Hepatocyte (in vitro differentiated cells): ENCODE data around the gene S100PBP. TPM values are rescaled to one million over a fixed set of nuclear protein-coding genes. Genes with fewer than 3 reads are reported as not detected.

Experiments used
- DNase-seq: peaks from one replicate; pipeline ENCODE4 v3.0.0-alpha.2; 2016; ENCODE audit warnings: low spot score
- H2AFZ ChIP-seq: fragments of 200-600 bp; sonication (generic); 2 replicates; pipeline ENCODE4 v1.6.0; 2016; ENCODE audit warnings: antibody characterized with exemption, mild to moderate bottlenecking
- H3K27ac ChIP-seq: fragments of 200-600 bp; sonication (generic); 2 replicates; pipeline ENCODE4 v1.5.1; 2016; ENCODE audit warnings: mild to moderate bottlenecking
- H3K27me3 ChIP-seq: fragments of 200-600 bp; sonication (generic); 2 replicates; pipeline ENCODE4 v1.6.1; 2016
- H3K36me3 ChIP-seq: fragments of 200-600 bp; sonication (generic); replicated peaks from 2 replicates; pipeline ENCODE4 v1.5.1; 2016; ENCODE audit warnings: low read depth; ENCODE audit not compliant: insufficient read depth
- H3K4me1 ChIP-seq: fragments of 200-600 bp; sonication (generic); 2 replicates; pipeline ENCODE4 v1.5.1; 2016; ENCODE audit warnings: mild to moderate bottlenecking, moderate library complexity; ENCODE audit not compliant: insufficient read depth
- H3K4me2 ChIP-seq: fragments of 200-600 bp; sonication (generic); 2 replicates; pipeline ENCODE4 v1.6.0; 2016
- H3K4me3 ChIP-seq: fragments of 200-600 bp; sonication (generic); 2 replicates; pipeline ENCODE4 v1.5.1; 2016; ENCODE audit warnings: mild to moderate bottlenecking
- H3K79me2 ChIP-seq: fragments of 200-600 bp; sonication (generic); 2 replicates; pipeline ENCODE4 v1.6.0; 2017; ENCODE audit warnings: mild to moderate bottlenecking
- H3K9me2 ChIP-seq: fragments of 200-600 bp; sonication (generic); replicated peaks from 2 replicates; pipeline ENCODE4 v1.6.0; 2017; ENCODE audit warnings: mild to moderate bottlenecking; ENCODE audit not compliant: insufficient read depth
- H3K9me3 ChIP-seq: fragments of 200-600 bp; sonication (generic); 2 replicates; pipeline ENCODE4 v1.5.1; 2016; ENCODE audit warnings: low read depth, mild to moderate bottlenecking
- H4K20me1 ChIP-seq: fragments of 200-600 bp; sonication (generic); 2 replicates; pipeline ENCODE4 v1.6.0; 2016; ENCODE audit warnings: mild to moderate bottlenecking; ENCODE audit not compliant: insufficient read depth, poor library complexity, severe bottlenecking
- EZH2 ChIP-seq: fragments of 200-600 bp; sonication (generic); IDR thresholded peaks from 2 replicates; pipeline ENCODE4 v1.6.1; 2016; ENCODE audit warnings: antibody characterized with exemption, mild to moderate bottlenecking, borderline replicate concordance
- EZH2phosphoT487 ChIP-seq: fragments of 200-600 bp; sonication (generic); IDR thresholded peaks from one replicate; pipeline ENCODE4 v1.6.1; 2018; ENCODE audit warnings: antibody characterized with exemption, mild to moderate bottlenecking, low read depth, moderate library complexity; ENCODE audit not compliant: unreplicated experiment, severe bottlenecking
- WGBS: methylation state at CpG from one replicate; pipeline ENCODE4 v1.1.6; 2016; ENCODE audit warnings: low lambda C conversion rate; ENCODE audit errors: missing lambda C conversion rate; 5-methylcytosine and 5-hydroxymethylcytosine counted together
- polyA plus RNA-seq: library from polyadenylated mRNA; unstranded; fragments of >200 nt; fragmentation: Nextera tagmentation; extraction: Ambion mirVana; gene quantifications from 2 replicates; pipeline ENCODE4 v1.2.1, GENCODE V29; 2016
- total RNA-seq: library from RNA; depleted of rRNA; stranded (reverse); fragments of >200 nt; gene quantifications from 2 replicates; pipeline ENCODE4 v1.2.3, GENCODE V29; 2014
- TF ChIP-seq, protein P1 (sequence below): fragments of 200-600 bp; sonication (generic); IDR thresholded peaks from 2 replicates; pipeline ENCODE4 v1.5.1; 2016; ENCODE audit warnings: antibody characterized with exemption, mild to moderate bottlenecking; ENCODE audit not compliant: poor library complexity

Gene S100PBP
- total and polyA plus RNA-seq, 2 experiments from 2014 or later, result 10.7 to 41.5 TPM

DNA sequence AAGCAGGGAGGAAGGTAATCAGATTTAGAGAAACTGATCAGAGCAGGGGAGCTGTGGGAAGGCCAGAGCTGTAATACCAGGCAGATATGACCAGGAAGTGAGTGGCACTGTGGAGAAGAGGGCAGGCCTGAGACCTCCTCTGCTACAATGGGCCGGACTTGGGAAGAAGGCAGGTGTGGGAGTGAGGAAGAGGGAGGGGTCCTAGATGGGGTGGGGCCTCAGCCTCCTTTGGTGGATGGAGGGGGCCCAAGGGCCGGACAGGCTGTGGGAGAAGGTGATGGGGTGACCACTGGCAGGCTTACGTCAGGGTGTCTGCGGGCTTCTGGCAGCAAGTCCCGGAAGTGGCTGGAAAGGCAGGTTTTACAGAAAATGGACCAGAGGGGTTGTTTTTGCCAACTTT is 63.8 kb downstream of the S100PBP start:
- H3K27ac ChIP-seq, result no peak overlapping the region
- TF ChIP-seq, protein P1, sequence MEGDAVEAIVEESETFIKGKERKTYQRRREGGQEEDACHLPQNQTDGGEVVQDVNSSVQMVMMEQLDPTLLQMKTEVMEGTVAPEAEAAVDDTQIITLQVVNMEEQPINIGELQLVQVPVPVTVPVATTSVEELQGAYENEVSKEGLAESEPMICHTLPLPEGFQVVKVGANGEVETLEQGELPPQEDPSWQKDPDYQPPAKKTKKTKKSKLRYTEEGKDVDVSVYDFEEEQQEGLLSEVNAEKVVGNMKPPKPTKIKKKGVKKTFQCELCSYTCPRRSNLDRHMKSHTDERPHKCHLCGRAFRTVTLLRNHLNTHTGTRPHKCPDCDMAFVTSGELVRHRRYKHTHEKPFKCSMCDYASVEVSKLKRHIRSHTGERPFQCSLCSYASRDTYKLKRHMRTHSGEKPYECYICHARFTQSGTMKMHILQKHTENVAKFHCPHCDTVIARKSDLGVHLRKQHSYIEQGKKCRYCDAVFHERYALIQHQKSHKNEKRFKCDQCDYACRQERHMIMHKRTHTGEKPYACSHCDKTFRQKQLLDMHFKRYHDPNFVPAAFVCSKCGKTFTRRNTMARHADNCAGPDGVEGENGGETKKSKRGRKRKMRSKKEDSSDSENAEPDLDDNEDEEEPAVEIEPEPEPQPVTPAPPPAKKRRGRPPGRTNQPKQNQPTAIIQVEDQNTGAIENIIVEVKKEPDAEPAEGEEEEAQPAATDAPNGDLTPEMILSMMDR, result no peak
- TF ChIP-seq EZH2 (no peak), EZH2phosphoT487 (no peak)
- no peaks in the 10 kb centered on the region for H3K79me2 ChIP-seq
- H3K9me2 ChIP-seq, result no peaks in the 10 kb centered on the region
- H4K20me1 ChIP-seq, result no peaks in the 10 kb centered on the region
- 78% methylated on average over 4 of the region's 5 CpGs for WGBS
- H3K27me3 ChIP-seq, result peaks cover 22% of the 10 kb centered on the region
- no peaks in the 10 kb centered on the region for H3K36me3 ChIP-seq
- H3K4me2 ChIP-seq, result no peak overlapping the region
- no peaks in the 10 kb centered on the region for H3K4me1 ChIP-seq
- no peak overlapping the region for H2AFZ ChIP-seq
- DNase-seq, result no peak
- H3K9me3 ChIP-seq, result no peaks in the 10 kb centered on the region
- H3K4me3 ChIP-seq, result no peak overlapping the region

DNA sequence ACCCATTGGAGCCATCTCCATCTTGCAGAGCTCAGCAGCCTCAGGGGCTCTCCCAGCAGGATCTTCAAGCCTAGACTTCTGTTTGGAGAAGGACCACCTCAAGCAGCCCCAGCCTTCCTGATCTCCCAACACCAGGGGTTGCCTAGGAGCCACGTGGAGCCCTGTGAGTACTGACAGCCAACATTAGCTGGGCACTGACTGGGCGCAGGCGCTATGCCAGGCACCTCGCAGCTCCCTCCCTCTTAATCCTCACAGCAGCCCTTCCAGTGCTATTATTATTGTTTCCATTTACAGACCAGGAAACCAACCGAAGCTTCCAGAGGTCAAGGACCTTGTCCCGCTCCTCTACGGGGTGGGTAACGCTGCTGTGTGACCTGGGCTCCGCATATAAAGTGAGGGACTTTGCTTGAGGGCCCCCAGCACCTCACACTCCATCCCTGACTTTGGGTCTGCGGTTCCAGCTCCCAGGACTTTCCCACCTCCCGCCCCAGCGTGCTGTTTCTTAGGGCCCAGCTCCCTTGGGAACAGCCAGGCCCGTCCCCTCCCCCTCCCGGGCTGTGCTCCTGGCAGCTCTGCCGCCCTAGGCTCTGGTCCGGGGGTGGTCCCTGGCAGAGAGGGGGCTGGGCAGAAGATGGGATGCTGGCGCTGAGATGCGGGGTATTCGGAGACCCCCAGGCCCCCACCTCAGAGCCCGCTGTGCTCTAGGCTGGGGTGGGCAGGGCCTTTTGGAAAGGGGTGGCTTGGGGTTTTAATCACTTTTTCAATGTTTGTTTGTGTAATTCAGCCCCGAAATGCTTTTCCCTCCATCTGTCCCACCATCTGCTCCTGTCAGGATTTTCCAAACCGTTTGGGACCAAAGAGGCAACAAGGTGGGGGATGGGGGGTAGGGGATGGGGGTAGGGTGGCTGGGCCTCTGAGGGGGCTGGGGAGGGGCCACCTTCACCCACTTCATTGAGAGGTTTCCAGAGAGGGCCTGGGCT is 64.7 kb downstream of the S100PBP start:
- Histone ChIP-seq H3K36me3 (no peaks in the 10 kb centered on the region), H3K4me2 (no peak overlapping the region), H3K4me1 (no peaks in the 10 kb centered on the region), H2AFZ (no peak overlapping the region), H3K9me2 (no peaks in the 10 kb centered on the region), H3K9me3 (no peaks in the 10 kb centered on the region), H3K27me3 (peaks cover 23% of the 10 kb centered on the region), H3K4me3 (no peak overlapping the region), H4K20me1 (no peaks in the 10 kb centered on the region), H3K79me2 (no peaks in the 10 kb centered on the region), H3K27ac (no peak overlapping the region)
- no peak for DNase-seq
- 73% methylated on average over 20 of the region's 22 CpGs for WGBS
- TF ChIP-seq EZH2phosphoT487 (no peak), EZH2 (no peak)
- TF ChIP-seq, protein P1, result no peak

DNA sequence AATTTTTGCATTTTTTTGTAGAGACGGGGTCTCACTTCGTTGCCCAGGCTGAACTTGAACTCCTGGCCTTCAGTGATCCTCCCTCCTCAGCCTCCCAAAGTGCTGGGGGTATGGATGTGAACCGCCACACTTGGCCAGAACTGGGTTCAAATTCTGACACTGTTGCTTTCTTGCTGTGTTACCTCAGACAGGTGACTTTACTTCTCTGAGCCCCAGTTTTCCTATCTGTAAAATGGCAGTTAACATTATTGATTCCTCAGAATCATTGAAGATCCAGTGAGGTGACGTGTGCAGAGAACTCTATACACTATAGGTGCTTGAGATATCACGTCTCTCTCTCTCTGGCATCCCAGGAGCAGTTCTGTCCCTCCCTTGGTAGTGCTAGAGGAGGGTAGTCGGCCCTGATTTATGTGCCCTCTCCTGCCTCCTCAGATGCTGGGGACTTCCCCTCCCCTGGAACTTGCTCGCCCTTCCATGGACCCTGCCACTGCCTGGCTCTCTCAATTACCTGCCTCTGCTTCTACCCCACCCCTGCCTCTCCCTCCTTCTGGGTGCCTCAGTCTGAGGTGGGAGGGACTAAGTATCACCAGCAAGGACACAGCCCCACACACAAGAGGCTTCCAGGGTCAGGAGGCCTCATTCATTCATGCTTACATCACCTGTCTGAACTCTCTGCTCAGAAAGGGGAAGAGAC is 66.0 kb downstream of the S100PBP start:
- Histone ChIP-seq H3K79me2 (no peaks in the 10 kb centered on the region), H3K27ac (no peak overlapping the region), H2AFZ (no peak overlapping the region), H4K20me1 (no peaks in the 10 kb centered on the region), H3K4me2 (no peak overlapping the region), H3K36me3 (no peaks in the 10 kb centered on the region), H3K9me3 (no peaks in the 10 kb centered on the region), H3K4me3 (no peak overlapping the region), H3K27me3 (peaks cover 31% of the 10 kb centered on the region), H3K9me2 (no peaks in the 10 kb centered on the region), H3K4me1 (no peaks in the 10 kb centered on the region)
- no peak for DNase-seq
- TF ChIP-seq EZH2phosphoT487 (no peak), EZH2 (no peak)
- TF ChIP-seq, protein P1, result no peak
- 92% methylated on average over 7 of the region's 7 CpGs for WGBS
